Activated CD8-positive, alpha-beta memory T cell treated with anti-CD3 and anti-CD28 coated beads for 48 hours (primary cell): ENCODE results near the gene P2RX6.
"Not testable (repeated sequence)": the region's sequence is repeated elsewhere in the genome, so short reads cannot be mapped to it uniquely, and the experiment has no call there.

Experiments used
- DNase-seq, 3 experiments: peaks; one replicate each; pipeline ENCODE4 v3.0.0-alpha.2; 2020; ENCODE audit warnings: low read depth in 2 of 3, low spot score in 2 of 3

The P2RX6 gene

DNA sequence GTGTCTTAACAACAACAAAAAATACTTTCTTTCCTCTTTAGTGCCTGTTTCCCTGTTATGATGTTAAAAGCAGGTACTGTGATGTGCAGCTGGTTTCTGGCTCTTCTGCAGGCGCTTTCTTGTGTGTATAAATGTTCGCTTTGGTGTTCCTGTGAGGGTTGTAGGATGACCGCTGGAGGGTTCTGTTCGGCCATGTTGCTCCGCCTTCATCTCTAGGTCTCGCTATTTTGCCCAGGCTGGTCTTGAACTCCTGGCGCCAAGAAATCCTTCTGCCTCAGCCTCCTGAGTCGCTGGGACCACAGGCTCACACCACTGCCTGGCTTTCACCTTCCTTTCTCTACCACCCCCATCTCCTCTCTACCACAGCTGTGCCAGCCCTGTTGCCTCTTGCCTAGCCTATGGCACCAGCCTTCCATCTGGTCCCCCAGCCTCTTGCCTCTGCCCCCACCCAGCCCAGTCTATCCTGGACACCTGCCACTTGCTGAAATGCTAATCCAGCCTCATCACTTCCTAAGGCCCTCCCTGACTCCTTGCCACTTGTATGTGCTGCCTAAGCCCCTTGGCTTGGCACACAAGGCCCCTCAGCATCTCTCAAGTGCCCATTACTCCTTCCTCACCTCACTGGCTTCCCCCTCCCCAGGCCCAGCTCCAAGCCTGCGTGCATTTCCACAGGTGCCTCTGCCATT is 36.3 kb downstream of the P2RX6 start:
- no peak for DNase-seq

GRCh38 chr22:21051831-21052400 is 37.0 kb downstream of the P2RX6 start:
- no peak for DNase-seq

GRCh38 chr22:21052715-21053459 is 37.9 kb downstream of the P2RX6 start:
- DNase-seq = no peak

DNA sequence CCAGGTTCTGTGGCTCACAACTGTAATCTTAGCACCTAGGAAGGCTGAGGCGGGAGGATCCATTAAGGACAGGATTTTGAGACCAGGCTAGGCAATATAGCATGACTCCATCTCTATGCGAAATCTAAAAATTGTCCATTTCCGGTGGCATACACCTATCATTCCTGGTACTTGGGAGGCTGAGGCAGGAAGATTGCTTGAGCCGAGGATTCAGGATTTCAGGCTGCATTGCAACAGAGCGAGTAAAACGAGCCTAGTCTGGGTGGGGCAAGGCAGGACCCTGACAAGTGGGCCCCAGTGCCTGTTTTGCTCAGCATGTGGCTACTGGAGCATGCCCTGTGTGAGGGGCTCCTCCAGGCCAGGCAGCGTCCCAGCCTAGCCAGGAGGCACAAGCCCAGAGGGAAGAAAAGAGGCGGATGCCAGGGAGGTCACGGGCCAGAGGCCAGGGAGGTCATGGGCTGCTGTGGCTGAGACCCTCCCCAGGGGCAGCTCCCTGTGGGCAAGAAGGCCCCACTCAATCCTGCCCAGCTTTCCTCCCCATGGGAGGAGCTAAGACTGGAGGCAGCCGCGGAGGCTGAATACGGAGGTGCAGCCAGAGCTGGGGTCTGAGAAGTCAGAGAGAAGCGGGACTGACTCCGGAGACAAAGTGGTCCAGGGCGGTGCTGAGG is 39.2 kb downstream of the P2RX6 start:
- no peak for DNase-seq

- DNase-seq = no peak
Measured at GRCh38 chr22:21054714-21055563, 40.0 kb downstream of the P2RX6 start.

DNA sequence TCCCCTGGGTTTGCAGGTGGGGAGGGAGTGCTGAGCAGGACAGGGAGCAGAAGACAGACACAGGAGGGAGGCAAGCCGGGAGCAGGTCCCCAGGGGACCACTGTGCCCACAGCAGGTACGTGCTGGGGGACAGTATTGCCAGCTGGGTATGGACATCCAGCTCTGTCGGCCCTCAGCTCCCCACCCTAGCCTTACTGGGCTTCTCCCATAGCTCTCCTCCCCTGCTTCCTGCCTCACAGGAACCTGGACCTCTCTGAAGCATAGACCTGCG is 40.5 kb downstream of the P2RX6 start:
- no peak for DNase-seq

DNA sequence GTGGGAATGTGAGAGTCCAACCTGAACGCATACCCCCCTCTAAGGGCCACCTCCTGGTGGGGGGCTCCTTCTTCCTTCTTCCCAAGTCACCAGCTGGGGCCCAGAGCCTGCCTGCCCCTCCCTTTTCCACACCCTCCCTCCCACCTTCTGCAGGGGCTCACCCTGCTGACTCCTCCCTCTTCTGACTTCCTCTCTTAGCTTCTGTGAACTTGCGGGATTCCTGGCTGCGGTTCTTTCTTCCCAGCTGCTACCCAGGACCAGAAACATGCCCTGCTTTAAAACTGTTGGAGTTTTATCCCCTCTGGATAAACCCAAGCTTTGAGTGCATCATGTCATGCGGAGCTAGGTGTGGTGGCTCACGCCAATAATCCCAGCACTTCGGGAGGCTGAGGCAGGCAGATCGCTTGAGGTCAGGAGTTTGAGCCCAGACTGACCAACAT is 40.9 kb downstream of the P2RX6 start:
- no peak for DNase-seq

DNA sequence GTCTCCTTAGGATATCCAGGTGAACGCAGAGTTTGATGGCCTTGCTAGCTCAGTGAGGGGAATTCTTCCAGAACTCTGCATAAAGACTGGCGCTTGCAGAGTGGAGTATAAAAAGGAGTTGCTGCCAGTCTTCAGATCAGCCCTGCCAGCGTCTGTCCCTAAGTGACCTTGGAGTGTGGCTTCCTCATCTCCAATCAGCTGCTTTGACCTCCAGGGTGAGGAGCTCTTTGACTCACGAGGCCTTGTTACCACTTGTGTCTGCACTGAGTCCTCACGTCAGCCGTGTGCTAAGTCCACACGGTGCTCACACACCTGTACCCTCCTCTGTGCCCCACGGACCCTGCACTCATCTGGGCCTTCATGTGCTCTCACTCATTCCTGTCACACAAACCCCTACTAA is 45.4 kb downstream of the P2RX6 start:
- DNase-seq = not testable (repeated sequence)

GRCh38 chr22:21061660-21062321 is 46.8 kb downstream of the P2RX6 start:
- not testable (repeated sequence) for DNase-seq

- DNase-seq = not testable (repeated sequence)
Measured at GRCh38 chr22:21064425-21064824, 49.5 kb downstream of the P2RX6 start.

GRCh38 chr22:21064917-21065864 is 50.2 kb downstream of the P2RX6 start:
- no peak for DNase-seq

GRCh38 chr22:21067075-21067900 is 52.3 kb downstream of the P2RX6 start:
- DNase-seq = no peak

- no peak for DNase-seq
Measured at GRCh38 chr22:21067901-21068680, 53.1 kb downstream of the P2RX6 start.

- DNase-seq = no peak
Measured at GRCh38 chr22:21068681-21069276, 53.8 kb downstream of the P2RX6 start.

DNA sequence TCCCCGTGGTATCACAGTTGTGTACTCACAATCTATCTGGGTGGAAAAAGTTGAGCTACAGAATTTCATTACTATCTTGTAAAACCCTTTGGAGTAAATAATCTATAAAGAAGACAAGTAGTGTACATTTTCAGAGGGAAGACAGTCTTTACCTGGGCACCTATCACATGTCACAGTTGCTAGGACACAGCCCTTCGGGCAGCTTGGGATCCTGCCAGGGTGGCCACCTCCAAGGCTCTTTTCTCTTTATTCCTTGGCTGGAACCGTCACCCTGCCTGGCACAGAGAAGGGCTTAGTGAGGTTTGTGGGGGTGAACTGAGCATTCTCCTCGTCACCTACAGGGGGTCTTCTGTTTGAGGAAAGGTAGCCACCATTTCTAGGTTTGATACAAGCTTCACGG is 54.4 kb downstream of the P2RX6 start:
- DNase-seq = no peak

DNA sequence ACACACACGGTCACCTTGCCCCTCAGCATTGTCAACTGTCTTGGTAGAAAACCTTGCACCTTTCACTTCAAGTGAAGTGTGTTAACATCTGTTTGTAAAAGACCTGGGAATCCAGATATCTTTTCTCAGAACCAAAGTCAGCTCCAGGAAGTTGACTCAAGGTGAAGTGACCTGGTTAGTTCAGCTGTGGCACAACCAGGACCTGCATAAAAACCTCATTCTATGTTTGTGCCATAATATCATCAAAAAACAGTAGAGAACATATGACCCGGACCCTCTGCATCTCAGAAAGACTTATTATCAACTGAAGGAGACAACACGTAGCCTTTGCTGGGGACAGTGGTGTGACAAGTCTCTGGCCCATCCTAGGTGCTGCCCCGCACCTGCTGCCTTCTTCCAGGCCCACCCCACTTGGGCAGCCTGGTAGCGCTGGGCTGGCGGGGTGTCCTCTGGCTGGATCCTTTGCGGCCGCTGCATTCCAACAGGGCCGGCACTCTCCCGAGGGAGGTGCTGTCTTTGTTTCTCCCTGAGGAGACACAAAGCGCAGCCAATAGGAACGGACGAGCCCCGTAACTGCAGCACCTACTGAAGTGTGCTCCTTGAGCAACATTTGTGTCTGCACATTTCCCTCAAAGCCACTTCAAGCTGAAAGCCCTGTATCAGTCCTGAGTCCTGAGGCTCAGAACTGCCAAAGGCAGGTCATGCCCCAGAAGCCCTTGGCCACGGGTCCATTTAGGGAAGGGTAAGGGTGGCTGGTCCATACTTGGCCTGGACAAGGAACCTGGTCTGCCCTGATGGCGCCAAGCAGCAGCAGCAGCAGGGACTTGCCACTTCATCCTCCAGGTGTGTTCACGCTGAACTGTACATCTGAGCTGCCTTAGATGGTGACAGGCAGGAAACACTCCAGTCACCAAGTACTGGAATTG is 56.0 kb downstream of the P2RX6 start:
- DNase-seq = no peak
